AML-193 (cell line): Measurements from ENCODE around the gene TMCO4.
A peak's percentile ranks its signal among the peaks of the same experiment; 100 is the strongest.
"Not testable (repeated sequence)": the region's sequence is repeated elsewhere in the genome, so short reads cannot be mapped to it uniquely, and the experiment has no call there.

Experiments used
- DNase-seq, 2 experiments: peaks; one replicate each; lab custom pipeline; 2025; lab: John Stamatoyannopoulos, UW

Gene TMCO4

GRCh38 chr1:19655718-19656080 lies 144.0 kb downstream of the TMCO4 start:
- DNase-seq: no peak

- no peak for DNase-seq
These were observed 144.6 kb downstream of the TMCO4 start for GRCh38 chr1:19654886-19655717.

DNA sequence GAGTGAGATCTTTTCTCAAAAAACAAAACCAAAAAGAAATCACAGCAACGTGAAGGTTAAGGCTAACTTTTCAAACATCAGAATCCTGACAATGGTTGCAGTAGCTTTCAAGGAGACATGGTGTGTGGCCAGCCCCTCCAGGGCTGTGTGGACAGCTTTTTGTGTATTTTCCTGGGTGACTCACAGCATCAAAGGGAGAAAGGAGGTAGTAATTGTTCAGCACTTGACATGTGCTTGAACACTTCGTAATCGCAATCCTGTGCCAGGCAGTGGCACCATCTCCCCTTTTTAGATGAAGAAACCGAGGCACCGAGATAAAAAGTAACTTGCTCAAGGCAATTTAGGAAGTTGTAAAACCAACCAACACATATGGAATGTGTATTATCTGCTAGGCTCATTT lies 145.3 kb downstream of the TMCO4 start:
- DNase-seq: no peak

DNA sequence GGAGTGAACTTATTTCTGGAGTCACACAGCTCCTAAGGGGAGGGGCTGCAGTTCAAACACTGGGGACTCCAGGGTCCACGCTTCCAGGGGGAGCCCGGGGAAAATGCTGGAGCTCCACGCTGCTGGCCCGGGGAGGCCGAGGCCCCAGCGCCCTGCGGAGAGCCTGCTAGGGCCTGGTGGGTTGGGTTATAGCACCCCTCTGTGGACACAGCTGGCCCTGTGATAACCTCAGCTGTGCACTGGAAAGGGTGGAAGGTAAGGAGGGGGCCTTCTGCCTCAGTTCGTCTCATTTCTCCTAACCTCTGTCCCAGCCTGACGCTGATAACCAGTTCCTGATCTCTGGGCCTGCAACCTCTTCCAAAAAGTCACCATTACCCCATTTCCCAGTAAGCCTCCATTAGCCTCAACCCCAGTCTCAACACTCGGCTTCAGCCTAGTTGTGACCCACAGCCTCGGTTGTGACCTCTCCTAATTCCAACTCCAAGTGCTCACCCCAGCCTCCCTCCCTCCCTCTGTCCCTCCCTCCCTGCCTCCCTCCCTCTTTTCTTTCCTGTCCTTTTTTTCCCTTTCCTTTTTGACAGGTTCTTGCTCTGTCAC lies 148.5 kb downstream of the TMCO4 start:
- DNase-seq: no peak

- DNase-seq: no peak
These were observed 149.1 kb downstream of the TMCO4 start for GRCh38 chr1:19650416-19651140.

GRCh38 chr1:19648689-19649088 lies 151.0 kb downstream of the TMCO4 start:
- DNase-seq: no peak

- no peak for DNase-seq
These were observed 151.5 kb downstream of the TMCO4 start for GRCh38 chr1:19648239-19648638.

- DNase-seq: no peak
These were observed 152.1 kb downstream of the TMCO4 start for GRCh38 chr1:19647643-19648042.

- DNase-seq: peak; percentile 25 to 29
These were observed 153.1 kb downstream of the TMCO4 start for GRCh38 chr1:19646377-19647319.

DNA sequence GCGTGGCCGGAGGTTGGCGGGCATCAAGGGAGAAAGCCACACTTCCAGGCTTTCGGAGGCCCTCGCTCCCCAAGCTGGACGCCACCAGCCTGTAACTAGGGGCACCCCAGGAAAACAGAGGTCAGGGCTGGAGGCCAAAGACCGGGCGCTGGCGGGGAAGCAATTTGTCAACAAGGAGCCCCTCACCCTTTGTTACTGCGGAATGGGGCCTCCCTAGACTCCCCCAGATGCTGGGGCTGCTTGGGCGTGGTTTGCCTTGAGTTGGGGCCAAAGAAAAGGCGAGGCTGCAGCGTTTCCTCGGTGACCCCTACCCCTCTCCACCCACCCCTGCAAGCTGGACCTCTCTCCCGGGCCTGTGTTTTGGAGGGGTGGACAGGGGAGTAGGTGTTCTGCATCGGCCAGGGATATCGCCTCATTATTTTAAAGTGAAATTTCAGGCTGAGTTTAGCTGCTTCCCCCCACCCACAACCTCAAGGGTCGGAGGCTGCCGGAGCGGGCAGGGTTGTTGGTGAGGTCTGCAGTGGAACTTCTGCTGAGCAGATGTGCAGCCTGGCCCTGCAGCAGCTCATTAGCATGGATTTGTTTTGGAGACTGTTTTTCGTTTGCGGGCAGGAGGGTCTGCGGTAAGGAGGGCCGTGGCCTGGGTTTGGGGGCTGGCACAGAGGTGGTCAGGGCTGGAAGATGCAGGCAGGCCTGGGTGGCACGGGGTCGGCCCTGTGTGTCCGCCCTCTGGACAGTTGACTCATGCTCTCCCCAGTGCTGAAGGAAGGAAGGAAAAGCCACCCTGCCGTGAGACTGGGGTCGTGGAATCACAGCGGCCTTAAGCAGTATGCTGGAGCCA lies 154.1 kb downstream of the TMCO4 start:
- DNase-seq: no peak

GRCh38 chr1:19644681-19645410 lies 154.9 kb downstream of the TMCO4 start:
- DNase-seq: no peak

GRCh38 chr1:19644395-19644680 lies 155.4 kb downstream of the TMCO4 start:
- no peak for DNase-seq

- no peak for DNase-seq
These were observed 155.9 kb downstream of the TMCO4 start, which contains the start of gene NBL1 for GRCh38 chr1:19643602-19644394. NBL1 (plus strand) TSS chr1:19644311; CDS start chr1:19655031, 10,720 bp downstream.

GRCh38 chr1:19643121-19643520 lies 156.6 kb downstream of the TMCO4 start:
- DNase-seq: no peak

DNA sequence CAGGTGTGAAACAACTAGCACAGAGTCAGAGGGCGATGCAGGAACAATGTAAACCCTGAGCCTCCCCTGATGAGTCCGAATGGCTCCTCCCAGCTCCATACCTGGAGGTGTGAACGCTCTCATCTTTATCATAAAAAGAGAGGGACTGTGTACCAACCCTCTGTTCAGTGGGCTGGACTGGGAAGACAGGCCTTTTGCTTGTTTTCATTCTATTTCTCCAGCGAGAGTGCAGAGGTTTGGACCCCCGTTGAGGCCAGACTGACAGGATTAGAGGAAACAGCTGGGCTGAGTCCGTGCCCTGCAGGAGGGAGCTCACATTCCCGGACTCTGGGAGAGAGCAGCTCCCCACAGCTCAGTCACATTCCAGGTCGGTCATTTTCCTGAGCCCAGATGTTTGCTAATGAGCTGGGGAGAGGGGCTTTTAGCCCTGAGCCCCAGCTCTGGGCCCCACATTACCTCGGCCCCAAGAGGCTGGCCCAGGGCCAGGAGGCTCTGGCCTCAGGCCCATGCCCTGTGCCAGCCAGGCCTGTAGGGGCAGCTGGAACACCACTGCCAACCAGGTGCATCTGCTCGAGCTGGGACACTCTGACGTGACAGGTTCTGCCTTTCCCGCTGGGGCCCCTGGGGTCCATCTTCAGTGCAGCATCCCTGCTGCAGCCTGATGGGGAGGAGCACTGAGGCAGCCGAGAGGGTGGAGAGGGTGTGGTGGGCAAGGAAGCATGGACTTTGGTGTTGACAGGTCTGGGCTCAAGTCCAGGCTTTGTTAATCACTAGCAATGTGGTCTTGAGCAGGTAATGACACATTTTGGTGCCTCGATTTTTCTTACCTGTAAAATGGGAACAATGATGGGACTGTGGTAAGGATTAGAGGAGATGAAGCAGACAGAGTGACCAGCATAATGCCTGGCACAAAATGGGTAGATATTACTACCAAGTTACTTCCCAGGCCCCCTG lies 159.1 kb downstream of the TMCO4 start:
- no peak for DNase-seq

DNA sequence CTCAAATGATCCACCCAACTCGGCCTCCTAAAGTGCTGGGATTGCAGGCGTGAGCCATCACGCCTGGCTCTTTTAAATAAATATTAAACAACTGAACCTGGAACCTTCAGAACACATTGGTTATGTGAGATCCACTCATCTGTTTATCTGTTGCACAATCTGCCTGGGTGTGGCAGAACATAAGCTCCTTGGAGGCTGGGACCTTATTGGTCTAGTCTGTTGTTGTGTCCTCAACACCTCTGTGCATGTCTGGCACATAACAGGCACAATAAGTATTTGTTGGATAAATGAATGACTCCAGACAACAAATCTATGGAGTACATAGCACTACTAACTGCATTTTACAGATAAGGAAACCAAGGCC lies 159.7 kb downstream of the TMCO4 start:
- DNase-seq: no peak

DNA sequence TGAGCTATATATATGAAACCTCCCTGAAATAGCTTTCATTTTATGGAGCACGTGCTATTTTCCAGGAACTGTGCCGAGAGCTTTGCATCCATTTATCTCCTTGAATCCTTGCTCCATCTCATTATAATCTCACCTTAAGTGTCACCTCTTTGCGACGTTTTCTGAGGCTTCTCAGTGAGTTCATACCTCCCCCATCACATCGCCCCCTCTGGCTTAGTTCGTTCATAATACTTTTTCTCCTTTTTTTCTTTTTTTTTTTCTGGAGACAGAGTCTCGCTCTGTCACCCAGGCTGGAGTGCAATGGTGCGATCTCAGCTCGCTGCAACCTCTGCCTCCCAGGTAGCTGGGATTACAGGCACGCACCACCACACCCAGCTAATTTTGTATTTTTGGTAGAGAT lies 160.5 kb downstream of the TMCO4 start:
- DNase-seq: not testable (repeated sequence)

GRCh38 chr1:19637606-19638005 lies 162.1 kb downstream of the TMCO4 start:
- no peak for DNase-seq
